ENCODE measurements around the gene IQCN.

The IQCN gene, protein sequence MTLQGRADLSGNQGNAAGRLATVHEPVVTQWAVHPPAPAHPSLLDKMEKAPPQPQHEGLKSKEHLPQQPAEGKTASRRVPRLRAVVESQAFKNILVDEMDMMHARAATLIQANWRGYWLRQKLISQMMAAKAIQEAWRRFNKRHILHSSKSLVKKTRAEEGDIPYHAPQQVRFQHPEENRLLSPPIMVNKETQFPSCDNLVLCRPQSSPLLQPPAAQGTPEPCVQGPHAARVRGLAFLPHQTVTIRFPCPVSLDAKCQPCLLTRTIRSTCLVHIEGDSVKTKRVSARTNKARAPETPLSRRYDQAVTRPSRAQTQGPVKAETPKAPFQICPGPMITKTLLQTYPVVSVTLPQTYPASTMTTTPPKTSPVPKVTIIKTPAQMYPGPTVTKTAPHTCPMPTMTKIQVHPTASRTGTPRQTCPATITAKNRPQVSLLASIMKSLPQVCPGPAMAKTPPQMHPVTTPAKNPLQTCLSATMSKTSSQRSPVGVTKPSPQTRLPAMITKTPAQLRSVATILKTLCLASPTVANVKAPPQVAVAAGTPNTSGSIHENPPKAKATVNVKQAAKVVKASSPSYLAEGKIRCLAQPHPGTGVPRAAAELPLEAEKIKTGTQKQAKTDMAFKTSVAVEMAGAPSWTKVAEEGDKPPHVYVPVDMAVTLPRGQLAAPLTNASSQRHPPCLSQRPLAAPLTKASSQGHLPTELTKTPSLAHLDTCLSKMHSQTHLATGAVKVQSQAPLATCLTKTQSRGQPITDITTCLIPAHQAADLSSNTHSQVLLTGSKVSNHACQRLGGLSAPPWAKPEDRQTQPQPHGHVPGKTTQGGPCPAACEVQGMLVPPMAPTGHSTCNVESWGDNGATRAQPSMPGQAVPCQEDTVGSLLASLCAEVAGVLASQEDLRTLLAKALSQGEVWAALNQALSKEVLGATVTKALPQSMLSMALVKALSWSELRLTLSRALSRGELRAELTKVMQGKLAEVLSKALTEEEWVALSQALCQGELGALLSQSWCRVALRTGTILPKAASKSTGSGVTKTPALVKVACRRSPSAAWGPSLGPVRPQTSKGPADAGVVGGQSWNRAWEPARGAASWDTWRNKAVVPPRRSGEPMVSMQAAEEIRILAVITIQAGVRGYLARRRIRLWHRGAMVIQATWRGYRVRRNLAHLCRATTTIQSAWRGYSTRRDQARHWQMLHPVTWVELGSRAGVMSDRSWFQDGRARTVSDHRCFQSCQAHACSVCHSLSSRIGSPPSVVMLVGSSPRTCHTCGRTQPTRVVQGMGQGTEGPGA (N-terminal part only)

DNA sequence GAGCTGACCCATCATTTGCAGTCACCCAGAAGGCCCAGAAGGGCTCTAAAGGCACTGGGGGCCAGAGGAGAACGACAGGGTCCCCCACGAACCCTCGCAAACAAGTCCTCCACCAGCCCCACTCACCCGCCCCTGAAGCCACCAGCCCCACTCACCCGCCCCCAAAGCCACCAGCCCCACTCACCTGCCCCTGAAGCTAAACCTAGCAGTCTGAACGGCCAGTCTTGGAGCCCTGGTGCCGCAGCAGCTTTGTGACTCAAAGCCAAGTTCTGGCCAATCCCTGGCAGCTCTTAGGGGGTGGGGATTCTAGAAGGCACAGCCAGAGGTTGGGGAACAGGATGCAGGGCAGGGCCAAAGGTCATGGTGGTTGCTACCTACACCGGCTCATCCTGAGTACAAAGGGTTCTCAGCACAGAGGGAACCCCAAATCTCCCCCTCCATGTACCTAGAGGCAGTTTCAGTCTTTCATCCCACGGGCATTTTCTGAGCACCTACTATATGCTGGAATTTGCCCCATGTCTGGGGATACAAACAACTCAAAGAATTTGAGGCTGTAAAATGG, at the start of gene IQCN:
TSS of gene IQCN (minus strand) at position 234 of the 562 bp plus-strand sequence. CDS start 4,974 bp downstream, outside the sequence.
- DNase-seq, result no peak

DNA sequence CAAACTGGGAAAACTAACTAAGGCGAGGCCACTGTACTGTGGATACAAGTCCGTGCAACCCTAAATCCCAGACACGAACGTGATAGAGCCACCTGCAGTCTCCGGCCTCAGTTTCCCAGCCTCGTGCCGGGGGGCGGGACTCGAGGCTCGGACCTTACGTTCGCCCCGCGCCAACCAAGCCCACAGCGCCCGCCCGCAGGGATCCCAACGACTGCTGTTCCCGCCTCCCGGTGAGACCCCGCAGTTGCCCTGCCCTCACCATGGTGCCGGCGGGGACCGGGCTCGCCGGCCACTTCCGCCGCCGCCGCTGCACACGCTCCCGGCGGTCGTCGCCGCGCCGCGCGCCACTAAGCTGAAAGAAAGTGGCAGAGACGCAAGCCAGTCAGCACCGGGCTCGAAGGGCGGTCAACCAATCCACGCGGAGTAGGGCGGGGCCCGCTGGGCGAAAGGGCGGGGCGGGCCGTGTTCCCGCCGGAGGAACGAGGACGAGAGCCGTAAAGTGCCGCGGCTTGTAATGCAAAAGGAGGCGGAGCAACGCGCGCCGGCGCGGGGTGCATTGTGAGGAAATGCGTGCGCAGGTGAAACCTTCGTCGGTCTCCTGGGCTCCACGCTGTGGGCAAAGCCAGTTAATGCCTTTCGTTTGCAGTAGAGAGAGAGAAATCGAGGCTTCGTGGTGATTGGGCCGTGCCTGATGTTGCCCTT, 48.7 kb upstream of the IQCN start, which contains the start of gene LSM4:
TSS of gene LSM4 (minus strand) at position 318 of the 702 bp plus-strand sequence. CDS start at position 262, 56 bp downstream.
- peak; percentile 99 for DNase-seq

DNA sequence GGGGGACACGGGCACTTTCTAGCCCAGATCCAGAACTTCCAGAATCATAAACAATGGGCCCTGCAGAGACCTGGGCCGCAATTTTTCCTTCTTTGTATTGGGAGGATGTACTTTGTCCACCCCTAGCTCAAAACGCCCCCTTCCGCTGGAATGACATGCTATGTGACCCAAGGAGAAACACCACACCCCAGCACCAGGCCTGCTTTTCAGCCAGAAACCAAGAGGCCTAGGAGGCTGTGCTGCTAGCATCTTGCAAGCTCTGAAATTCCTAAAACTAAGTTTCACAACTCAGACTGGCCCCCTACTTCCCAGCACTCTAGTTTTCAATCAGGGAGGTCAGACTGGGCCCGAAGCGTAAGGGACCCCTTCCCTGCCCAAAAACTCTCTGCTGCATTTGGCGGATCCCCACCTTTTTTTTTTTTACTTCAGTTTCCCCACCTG, 48.1 kb upstream of the IQCN start:
- DNase-seq, result peak in 1 of 2 donors; percentile 42

DNA sequence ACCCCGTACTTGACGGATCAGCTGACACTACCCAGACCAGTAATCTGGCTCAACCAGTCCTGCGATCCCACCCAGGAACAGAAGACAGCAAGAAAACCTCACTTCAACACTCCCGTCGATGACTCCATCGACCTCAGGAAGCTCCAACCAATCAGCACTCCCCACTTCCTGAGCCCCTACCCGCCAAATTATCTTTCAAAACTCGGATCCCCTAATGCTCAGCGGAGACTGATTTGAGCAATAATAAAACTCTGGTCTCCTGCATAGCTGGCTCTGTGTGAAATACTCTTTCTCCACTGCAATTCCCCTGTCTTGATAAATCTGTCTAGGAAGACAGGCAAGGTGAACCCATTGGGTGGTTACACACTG, 47.5 kb upstream of the IQCN start:
- no peak for DNase-seq

DNA sequence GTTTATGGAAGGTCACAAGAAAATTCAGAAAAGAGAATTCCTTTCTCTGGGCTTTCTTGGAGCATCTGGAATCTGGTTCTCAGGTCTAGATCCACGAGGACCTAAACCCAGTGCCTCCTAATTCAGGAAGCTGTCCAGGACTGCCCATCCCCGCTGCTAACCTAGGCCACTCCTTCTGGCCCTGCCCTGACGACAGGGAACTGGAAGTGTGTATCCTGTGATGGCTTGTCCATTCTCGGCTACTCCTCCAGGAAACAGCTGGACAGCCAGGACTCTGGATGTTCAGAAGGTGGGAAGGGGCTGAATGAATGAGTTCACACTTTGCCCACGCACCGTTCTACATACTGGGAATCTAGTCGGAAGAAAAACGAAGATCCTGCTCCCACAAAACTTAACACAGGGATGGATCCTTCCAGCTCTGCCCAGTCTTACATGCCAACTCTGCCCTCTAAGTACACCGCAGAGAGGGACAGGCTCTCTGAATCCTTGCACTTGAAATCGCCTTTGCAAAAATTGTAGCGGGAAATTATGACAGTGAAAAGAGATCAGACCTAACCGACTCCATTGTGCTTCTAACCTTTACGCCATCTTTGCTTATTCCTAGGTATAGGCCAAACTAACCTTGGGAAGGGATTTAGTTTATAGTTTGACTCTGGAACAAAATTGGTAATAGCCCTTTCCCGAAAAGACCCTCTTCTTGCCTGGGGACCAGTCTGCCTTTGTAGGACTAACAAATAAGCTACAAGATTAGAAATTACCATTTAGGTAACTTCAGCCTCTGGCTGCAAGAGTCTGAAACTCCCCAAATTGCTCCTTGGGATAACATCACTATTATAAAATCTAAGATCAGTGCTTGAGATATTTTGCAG, 46.8 kb upstream of the IQCN start:
- DNase-seq, result no peak

DNA sequence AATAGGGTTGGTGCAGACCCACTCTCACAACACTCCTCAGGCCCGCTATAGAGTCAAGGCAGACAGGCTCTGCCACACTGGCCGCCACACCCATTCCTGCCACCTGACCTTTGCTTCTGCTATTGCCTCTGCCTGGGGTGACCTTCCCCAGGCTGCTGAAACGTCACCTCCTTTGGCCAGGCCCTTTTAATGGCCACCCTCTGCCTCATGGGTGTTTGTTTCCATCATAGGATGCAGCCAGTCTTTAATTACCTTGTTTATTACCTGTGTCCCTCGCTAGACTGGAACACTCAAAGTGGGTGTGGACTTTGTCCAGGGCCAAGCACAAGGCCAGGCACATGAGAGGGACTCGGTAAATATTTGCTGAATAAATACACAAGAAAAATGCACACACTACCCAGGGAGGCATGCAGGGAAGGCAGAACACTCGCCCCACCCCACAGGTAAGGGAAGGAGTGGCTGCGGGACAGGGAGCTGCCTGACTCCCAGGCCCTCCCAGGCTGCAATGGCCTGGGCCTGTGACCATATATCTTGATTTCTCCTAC, 45.4 kb upstream of the IQCN start:
- DNase-seq, result no peak

DNA sequence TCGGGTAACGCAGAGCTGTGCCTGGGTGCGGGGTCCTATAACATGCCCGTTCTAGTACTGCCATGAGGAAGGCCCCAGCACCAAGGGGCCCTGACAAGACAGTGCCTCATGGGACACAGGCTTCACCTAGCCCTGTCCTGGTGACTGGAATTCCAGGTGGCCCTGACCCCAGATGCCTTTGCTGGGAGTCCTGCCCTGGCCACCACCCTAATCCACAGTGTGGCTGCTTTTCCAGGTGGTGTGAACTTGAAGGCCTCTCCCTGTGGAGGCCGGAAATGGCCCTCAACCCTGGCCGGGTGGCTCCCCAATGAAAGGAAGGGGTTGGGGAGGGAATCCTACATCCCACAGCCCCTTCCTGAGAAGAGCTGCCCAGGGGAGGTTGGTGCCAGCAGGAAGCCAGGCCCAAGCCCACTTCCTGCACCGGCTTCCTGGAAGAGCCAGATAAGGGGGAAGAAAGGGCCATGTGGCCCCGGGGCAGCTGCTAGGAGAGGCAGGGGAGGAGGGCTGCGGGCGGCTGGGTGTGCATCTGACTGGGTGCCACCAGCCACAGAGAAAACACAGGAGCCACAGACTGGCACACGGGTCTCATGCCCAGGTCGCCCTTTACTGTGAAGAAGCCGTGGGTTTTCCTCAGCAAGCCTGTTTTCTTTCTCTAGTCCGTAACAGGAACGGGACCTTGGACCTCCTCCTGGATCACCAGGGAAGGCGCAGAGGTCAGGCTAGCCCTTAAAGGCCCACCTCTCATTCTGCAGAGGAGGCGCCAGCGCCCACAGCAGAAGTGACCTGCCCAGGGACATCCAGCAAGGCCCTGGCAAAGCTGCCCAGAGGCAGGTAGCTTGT, 43.9 kb upstream of the IQCN start:
- DNase-seq, result no peak

DNA sequence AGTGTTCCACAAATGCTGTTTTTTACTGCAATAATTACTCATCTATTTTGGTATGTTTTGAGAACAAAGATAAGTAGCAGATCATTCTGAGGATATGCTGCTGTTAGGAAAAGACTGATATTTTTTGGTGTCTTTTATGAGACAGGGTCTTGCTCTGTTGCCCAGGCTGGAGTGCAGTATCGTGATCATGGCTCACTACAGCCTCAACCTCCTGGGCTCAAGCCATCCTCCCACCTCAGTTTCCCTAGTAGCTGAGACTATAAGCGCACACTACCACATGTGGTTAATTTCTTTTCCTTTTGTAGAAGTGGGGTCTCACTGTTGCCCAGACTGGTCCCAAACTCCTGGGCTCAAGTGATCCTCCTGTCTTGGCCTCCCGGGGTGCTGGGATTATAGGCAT, 39.1 kb upstream of the IQCN start:
- no peak for DNase-seq

DNA sequence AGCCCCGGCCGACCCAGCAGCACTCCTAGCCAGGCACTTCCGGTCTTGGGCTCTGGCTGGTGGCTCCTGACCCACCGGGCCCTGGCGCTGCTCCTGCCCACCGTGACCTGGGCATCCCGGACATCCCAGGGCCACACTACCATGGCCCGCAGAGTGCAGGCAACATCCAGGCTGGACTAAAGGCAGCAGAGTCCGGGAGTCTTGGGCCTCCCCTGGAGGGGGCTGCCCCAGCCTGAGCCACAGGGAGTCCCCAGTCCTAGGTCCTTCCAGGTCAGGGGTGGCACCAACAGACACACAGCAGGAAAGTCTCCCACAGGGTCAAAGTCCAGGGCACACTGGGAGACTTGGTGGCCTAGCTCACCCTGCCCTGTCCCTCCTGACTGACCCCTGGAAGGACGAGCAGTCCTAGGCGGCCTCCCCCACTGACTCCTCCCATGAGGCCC, 37.9 kb upstream of the IQCN start:
- DNase-seq, result no peak

DNA sequence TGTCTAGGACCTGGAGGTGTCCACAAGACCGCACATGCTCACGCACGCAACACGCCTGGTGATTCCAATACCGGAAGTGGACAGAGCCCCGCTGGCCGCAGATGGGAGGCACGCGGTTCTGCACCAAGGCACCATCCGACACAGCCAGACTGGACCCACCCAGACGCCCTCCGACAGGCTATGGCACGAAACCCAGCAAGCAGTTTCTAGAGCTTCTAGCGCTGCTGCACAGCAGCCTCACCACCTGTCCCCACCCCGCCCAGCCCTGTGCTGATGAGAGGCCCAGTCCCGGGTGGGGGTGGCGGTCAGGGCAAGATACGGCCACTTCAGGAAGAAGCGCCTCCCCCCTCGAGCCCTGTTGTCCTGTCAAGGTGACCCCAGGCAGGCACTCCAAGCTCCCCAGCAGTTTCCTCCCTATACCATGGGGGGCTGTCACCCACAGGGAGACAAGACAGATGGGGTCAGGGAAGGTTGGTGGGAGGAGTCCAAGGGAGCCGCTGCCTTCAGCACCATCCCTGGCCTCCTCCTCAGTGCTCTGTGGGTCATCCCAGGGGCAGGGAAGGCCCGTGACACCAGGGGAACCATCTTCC, 37.3 kb upstream of the IQCN start:
- DNase-seq, result no peak

DNA sequence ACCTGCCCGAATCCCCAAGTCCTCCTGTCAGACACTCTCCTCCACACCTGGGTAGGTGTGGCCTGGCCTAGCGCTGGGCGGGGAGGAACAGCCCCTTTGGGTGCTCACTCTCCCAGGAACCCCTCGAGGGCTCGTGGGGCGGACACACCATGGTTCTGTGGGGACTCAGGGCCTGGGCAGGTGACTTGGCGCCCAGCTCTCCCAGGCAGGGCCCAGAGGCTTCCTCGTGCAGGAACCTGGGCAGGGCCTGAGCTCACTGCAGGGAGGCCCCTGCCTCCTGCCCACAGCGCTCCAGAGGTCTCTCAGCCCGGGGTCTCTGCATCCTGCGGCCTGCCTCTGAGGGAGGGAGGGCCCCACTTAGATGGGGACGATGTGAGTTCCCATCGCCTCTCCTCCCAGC, 36.7 kb upstream of the IQCN start:
- DNase-seq, result no peak

DNA sequence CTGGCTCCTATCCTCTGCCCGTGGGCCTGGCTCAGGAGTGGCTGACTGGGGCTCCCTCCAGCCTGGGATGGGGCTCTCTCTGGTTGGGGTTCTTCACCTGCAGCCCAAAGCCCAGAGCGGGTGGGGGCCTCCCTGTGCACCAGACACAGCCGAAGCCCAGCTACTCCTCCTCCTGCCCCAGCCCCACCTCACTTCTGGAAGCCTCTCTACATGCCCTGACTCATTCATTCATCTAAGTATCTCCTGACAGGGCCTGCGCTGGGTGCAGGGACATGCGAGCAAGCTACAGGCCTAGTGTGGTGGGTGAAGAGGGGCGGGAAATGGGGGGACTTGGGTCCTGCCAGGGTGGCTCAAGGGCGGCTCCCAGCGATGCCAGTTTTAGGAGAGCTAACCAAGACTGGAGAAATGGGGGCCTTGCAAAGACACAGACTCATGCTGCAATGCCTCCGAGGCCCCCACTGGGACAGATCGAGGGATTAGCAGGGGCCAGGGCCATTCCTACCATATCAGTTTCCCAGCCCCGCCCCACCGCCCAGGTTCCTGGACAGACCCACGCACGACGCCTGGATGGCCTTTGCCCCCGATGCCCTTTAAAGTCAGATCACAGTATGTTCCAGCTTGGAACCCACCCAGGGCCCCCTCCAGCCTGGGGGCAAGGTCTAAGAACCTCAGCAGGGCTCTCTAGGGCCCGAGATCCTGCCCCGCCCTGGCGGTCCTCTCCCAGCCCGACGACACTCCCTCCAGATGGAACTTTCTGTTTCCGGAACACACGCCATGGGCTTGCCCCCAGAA, 36.1 kb upstream of the IQCN start:
- no peak for DNase-seq

DNA sequence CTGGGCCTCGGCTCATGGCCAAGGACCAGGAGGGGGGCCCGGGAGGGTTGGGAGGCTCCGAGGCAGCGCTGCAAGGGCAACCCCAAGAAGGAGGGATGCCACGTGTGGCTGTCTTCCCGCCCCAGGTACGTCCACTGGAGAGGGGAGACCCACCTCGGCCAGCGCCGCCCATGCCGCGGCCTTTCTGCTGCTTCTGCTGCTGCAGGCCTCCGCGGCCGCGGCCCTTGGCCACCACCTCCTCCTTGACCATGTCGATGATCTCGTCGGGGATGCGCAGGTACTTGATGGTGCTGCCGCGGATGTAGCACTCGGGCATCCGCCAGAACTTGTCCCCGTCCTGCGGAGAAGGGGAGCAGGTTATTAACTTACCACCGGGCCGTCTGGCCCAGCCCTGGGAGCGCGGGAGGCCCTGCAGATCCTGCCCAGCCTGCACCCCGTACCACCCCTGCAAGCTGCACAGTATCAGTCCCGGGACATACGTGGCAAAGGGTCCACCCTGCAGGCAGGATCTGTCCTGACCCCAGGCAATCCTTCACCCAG, 35.3 kb upstream of the IQCN start:
- no peak for DNase-seq

DNA sequence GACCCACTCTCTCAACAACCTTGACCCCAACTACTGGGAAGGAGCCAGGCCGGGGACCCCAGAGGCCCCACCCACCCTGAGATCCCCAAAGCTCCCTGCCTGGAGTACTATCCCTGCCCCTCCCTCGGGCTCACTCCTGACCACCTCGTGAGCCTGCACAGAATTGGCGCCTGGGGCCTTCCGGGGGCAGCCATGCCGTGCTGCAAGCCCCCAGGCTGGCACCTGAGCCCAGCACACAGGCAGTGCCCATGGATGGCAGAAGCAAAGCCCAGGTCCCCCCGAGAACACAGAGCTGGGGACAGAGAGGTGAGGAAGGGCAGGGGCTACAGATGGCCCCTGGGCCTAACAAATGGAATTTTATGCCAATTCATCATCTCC, 34.7 kb upstream of the IQCN start:
- no peak for DNase-seq

DNA sequence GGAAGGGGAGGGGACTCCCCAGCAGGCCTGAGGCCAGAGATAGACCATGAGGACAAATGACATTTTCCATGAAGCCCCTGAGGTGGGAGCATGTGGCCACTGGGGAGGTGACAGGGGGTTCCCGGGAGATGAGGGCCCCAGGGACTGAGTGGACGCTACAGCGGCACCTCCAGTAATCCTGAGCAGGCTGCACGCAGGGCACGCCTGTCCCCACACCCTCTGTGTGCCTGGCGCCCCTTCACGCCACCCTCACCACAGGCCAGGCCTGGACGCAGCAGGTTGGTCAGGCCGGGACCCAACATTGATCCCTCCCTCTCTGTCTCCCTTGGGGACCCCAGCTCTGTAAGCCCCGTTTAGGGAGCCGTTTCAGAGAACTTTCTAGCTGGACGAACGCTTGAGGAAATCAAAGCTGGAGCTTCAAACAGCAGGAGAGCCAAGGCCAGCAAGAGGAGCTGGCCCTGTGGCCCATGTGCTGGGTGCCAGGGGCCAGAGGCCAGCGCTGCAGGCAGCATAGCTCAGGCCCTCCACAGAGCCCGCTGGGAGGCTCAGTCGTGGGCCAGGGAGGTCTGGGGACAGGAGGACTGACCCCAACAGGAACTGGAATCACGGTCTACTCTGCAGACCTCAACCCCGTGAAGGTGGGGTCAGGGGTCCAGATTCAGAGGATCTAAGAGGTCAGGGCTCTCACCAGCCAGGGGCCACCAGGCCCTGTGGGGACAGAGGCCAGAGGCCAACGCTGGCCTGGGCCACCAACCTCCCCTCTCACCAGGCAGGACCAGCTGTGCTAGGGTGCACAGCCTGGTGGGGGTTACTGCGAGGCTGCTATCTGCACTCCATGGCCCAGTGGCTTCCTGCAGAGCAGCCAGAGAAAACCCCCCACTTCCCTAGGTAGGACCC, 34.0 kb upstream of the IQCN start:
- DNase-seq, result no peak

DNA sequence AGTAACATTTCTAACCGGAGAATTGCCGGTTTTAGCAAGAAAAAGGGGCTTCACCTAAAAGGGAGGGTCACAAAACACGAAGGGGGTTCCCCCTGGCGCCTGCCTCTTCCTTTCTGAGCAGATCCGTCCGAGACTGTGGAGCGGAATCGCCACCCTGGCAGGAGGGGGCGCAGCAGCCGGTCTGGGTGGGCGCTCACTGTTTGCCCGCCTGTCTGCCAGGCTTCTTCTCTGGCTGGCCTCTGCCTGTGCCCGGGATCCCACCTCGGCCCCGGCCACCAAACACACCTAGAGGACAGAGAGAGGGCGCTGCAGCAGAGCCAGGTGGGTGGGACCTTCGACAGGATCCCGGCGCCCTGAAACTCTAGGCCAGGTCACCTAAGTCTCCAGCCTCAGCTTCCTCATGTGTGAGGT, 33.0 kb upstream of the IQCN start:
- DNase-seq, result no peak

DNA sequence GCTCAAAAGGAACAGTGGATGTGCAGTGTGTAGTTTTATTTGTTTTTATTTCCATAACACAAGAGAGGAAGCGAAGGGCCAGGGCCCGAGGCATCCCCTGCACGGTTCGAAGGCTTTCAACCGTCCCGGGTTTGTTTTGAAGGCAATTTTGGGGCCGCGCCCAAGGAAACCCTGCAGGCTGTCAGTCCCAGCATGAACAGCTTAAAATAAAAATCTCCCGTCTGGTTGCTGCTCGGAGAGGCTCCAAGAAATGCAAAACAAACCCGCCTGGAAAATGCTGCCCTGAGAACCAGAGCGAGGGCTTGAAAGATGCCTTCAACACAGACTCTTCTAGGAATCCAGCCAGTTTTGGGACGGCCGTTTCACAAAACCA, 32.6 kb upstream of the IQCN start:
- DNase-seq, result no peak

Measured in stimulated activated CD4-positive, alpha-beta T cell treated with anti-CD3 and anti-CD28 coated beads, Interleukin-2, amount 100 ng/mL, for 48 hours (primary cell).